ENCODE data around the gene PPM1H.

- TF ChIP-seq CTCF (IDR thresholded peaks at IDR 0.05): no peak
- TF ChIP-seq POLR2A (IDR thresholded peaks at IDR 0.05): no peak
These were observed 232.0 kb downstream of the PPM1H start for GRCh38 chr12:62703011-62703380.

All from heart left ventricle (tissue), 13 donors.